GM12873 (cell line): ENCODE data around the gene CRYBG2.

ENCODE experiments used
- CTCF ChIP-seq: IDR thresholded peaks from 2 replicates; pipeline ENCODE4 v1.5.1; 2012; ENCODE audit warnings: low read depth, mild to moderate bottlenecking, moderate library complexity, low read length, control low read depth; ENCODE audit not compliant: insufficient read depth; ENCODE audit errors: missing control alignments

CRYBG2 gene

GRCh38 chr1:26352338-26352679 is 1.6 kb downstream of the CRYBG2 start:
- TF ChIP-seq CTCF, result no peak

GRCh38 chr1:26351590-26352337 is 2.2 kb downstream of the CRYBG2 start:
- TF ChIP-seq CTCF, result no peak

DNA sequence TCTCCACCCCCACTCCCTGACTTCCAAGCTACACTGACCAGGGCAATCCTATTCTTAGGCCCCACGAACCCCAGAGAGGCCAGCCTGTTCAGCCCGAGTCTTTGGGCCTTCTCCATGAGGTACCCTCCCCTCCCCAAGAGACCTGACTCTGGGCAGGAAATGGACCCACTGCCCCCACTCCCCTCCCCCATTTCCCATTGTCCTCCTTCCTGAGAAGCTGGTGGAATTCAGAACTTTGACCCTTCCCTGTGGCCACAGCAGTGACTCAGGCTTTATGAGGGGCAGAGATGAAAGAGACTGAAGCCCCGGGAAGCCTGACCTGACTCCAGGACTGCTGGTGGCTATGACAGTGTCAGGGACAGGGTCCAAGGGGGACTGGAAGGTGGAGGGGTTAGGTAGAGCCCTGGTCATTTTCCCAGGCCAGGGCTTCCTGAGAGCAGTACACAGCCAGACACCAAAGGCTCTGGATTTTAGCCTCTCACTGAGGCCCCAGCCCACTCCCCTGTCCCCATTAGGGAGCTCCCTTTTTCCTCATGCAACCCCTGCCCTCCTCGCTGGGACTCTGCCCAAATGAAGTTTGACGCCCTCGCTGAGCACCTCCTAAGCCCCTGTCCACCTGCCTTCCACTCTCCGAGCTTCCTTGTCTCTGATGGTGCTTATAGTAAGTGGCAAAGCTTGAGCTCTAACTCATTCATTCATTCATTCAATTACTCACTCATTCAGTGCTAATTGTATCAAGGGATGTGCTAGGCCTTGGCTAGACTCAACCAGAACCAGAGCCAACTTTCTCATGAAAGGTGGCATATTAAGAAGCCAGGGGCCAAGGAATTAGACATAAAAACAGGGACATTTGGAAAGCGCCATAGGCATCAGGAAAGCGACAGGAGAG is 3.0 kb downstream of the CRYBG2 start:
- TF ChIP-seq CTCF, result no peak

GRCh38 chr1:26350343-26350700 is 3.6 kb downstream of the CRYBG2 start:
- no peak for TF ChIP-seq CTCF

- TF ChIP-seq CTCF, result no peak
These were observed 4.1 kb downstream of the CRYBG2 start for GRCh38 chr1:26349877-26350244.

DNA sequence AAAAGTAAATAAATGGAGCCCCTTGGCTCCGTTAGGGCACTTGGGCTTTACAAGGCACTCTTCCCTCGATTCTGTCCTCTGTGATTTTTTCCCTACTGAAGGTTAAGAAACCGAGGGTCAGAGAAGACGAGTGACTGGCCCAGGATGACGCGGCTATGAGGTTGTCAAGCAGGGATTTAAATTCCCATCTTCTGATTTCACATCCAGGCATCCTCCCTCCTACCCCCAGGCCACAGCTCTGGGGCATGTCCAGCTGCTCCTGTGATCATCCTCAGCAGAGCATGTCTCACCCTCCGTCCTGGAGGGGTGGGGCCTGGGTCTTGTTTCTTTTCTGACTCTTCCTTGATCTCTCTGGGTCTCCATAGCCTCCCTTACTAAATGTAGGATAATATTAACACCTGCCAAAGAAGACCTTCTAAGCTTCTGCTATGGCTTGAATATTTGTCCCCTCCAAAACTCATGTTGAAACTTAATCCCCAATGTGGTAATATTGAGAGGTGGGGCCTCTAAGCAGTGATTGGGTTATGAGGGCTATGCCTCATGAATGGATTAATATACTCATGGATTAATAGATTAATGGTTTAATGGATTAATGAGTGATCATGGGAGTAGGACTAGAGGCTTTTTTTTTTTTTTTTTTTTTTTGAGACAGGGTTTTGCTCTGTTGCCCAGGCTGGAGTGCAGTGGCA is 4.6 kb downstream of the CRYBG2 start:
- TF ChIP-seq CTCF, result no peak
